HG03135 (cell line): ENCODE data around the gene HMCN1.
"Not testable (repeated sequence)": the region's sequence is repeated elsewhere in the genome, so short reads cannot be mapped to it uniquely, and the experiment has no call there.

Experiments used
- ATAC-seq: cut with Tn5 transposase; IDR thresholded peaks from one replicate; pipeline ENCODE4 v1.9.1; 2021; ENCODE audit warnings: mild to moderate bottlenecking, moderate library complexity; ENCODE audit not compliant: unreplicated experiment

HMCN1 gene

GRCh38 chr1:185846672-185847444 lies 112.7 kb downstream of the HMCN1 start:
- ATAC-seq = no peak

- no peak for ATAC-seq
These were observed 114.8 kb downstream of the HMCN1 start for GRCh38 chr1:185849014-185849413.

GRCh38 chr1:185850366-185850765 lies 116.2 kb downstream of the HMCN1 start:
- no peak for ATAC-seq

- no peak for ATAC-seq
These were observed 119.5 kb downstream of the HMCN1 start for GRCh38 chr1:185853739-185854138.

GRCh38 chr1:185856482-185856881 lies 122.3 kb downstream of the HMCN1 start:
- ATAC-seq = no peak

GRCh38 chr1:185857442-185857841 lies 123.3 kb downstream of the HMCN1 start:
- ATAC-seq = no peak

GRCh38 chr1:185860311-185860710 lies 126.1 kb downstream of the HMCN1 start:
- no peak for ATAC-seq

GRCh38 chr1:185860859-185861258 lies 126.7 kb downstream of the HMCN1 start:
- ATAC-seq = no peak

- no peak for ATAC-seq
These were observed 127.4 kb downstream of the HMCN1 start for GRCh38 chr1:185861630-185862029.

- no peak for ATAC-seq
These were observed 128.0 kb downstream of the HMCN1 start for GRCh38 chr1:185862235-185862634.

GRCh38 chr1:185864331-185864730 lies 130.1 kb downstream of the HMCN1 start:
- ATAC-seq = no peak

- ATAC-seq = no peak
These were observed 130.8 kb downstream of the HMCN1 start for GRCh38 chr1:185864889-185865517.

GRCh38 chr1:185869590-185869989 lies 135.4 kb downstream of the HMCN1 start:
- ATAC-seq = no peak

- no peak for ATAC-seq
These were observed 137.5 kb downstream of the HMCN1 start for GRCh38 chr1:185871627-185872150.

GRCh38 chr1:185874246-185874645 lies 140.1 kb downstream of the HMCN1 start:
- ATAC-seq = no peak

- no peak for ATAC-seq
These were observed 146.1 kb downstream of the HMCN1 start for GRCh38 chr1:185880330-185880729.

- ATAC-seq = no peak
These were observed 146.7 kb downstream of the HMCN1 start for GRCh38 chr1:185880779-185881333.

GRCh38 chr1:185886046-185886445 lies 151.9 kb downstream of the HMCN1 start:
- ATAC-seq = no peak

- ATAC-seq = no peak
These were observed 152.5 kb downstream of the HMCN1 start for GRCh38 chr1:185886671-185887070.

- ATAC-seq = not testable (repeated sequence)
These were observed 158.7 kb downstream of the HMCN1 start for GRCh38 chr1:185892831-185893403.

- no peak for ATAC-seq
These were observed 160.6 kb downstream of the HMCN1 start for GRCh38 chr1:185894791-185895190.
